Neural progenitor cell (in vitro differentiated cells): ENCODE results near the gene TRAT1.

Experiments used
- CTCF ChIP-seq: fragments of 200-600 bp; sonication (generic); IDR thresholded peaks from 2 replicates; pipeline ENCODE4 v1.5.1; 2017; ENCODE audit warnings: antibody characterized with exemption, mild to moderate bottlenecking
- EZH2 ChIP-seq: fragments of 200-600 bp; sonication (generic); IDR thresholded peaks from 2 replicates; pipeline ENCODE4 v1.6.1; 2017; ENCODE audit warnings: antibody characterized with exemption, mild to moderate bottlenecking, moderate library complexity

- TF ChIP-seq CTCF (no peak), EZH2 (no peak)
These were observed 8.5 kb downstream of the TRAT1 start for GRCh38 chr3:108830991-108831614.
